ENCODE measurements around the gene INTS7. TPM values are rescaled to one million over a fixed set of nuclear protein-coding genes. Genes with fewer than 3 reads are reported as not detected.

The INTS7 gene
- total and polyA plus RNA-seq, 9 of the 15 experiments (the other 6 are each of a cell fraction or from before 2014, with no cell fraction given), result 27.3 to 68.4 (median 40.4) TPM

DNA sequence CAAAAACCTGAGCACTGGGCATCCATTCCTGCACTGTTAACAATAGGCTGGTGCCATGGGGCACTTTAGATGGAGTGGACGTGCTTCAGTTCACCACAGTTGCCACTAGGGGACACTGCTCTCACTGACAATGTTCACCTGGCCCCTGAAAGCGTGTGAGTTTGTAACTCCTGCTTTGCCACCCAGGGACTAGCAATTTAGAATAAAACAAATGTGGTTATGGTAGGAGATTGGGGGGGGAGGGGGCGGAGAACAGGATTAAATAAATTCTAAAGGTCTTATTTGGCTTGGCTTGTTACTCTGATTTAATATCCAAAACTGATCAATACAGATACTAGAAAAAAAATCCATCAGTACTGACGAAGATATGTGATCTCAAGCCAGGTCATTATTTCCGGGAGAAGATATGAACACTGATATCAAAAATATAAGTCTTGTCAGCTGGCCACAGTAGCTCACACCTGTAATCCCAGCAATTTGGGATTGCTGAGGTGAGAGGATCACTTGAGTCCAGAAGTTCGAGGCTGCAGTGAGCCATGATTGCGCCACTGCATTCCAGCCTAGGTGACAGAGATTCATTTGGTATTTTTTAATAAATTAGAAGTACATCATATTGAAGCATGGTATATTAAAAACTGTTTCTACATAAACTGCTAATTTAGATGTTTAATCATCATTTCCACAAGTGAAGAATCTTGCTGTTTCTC, 23.2 kb downstream of the INTS7 start (continued):
- TF ChIP-seq, protein P1, sequence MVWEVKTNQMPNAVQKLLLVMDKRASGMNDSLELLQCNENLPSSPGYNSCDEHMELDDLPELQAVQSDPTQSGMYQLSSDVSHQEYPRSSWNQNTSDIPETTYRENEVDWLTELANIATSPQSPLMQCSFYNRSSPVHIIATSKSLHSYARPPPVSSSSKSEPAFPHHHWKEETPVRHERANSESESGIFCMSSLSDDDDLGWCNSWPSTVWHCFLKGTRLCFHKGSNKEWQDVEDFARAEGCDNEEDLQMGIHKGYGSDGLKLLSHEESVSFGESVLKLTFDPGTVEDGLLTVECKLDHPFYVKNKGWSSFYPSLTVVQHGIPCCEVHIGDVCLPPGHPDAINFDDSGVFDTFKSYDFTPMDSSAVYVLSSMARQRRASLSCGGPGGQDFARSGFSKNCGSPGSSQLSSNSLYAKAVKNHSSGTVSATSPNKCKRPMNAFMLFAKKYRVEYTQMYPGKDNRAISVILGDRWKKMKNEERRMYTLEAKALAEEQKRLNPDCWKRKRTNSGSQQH (CRISPR knock-in tag; IDR thresholded peaks at IDR 0.05), result no peak
- TF ChIP-seq PTBP1 (IDR thresholded peaks at IDR 0.05; ENCODE audit: low read depth, low read length) (no peak), POLR2AphosphoS5 (IDR thresholded peaks at IDR 0.05; ENCODE audit: control insufficient read depth, insufficient read depth, low read depth, low read length) (peak; percentile 27; the same call in 1 of the 2 replicates), RBBP5 (IDR thresholded peaks at IDR 0.05; ENCODE audit: borderline replicate concordance, insufficient read depth, low read length, poor library complexity, severe bottlenecking) (no peak), YY1 (IDR thresholded peaks at IDR 0.05; ENCODE audit: borderline replicate concordance in 1 of 3, control insufficient read depth in 1 of 3, extremely low read depth in 1 of 3, insufficient read depth in 3 of 3, insufficient read length in 1 of 3, insufficient replicate concordance in 2 of 3, low read depth in 1 of 3, low read length in 2 of 3) (peak in 1 of 3 experiments; percentile 41), SOX6 (IDR thresholded peaks at IDR 0.05) (peak; percentile 36; the same call in 1 of the 2 replicates), KLF13 (tag; IDR thresholded peaks at IDR 0.05; ENCODE audit: borderline replicate concordance, low read depth) (no peak), POU5F1 (IDR thresholded peaks at IDR 0.05; ENCODE audit: borderline replicate concordance, low read depth, low read length, partially characterized antibody) (no peak), ZEB2 (IDR thresholded peaks at IDR 0.05) (no peak), PYGO2 (tag; IDR thresholded peaks at IDR 0.05) (no peak), TARDBP (IDR thresholded peaks at IDR 0.05) (no peak)
- TF ChIP-seq, protein P2, sequence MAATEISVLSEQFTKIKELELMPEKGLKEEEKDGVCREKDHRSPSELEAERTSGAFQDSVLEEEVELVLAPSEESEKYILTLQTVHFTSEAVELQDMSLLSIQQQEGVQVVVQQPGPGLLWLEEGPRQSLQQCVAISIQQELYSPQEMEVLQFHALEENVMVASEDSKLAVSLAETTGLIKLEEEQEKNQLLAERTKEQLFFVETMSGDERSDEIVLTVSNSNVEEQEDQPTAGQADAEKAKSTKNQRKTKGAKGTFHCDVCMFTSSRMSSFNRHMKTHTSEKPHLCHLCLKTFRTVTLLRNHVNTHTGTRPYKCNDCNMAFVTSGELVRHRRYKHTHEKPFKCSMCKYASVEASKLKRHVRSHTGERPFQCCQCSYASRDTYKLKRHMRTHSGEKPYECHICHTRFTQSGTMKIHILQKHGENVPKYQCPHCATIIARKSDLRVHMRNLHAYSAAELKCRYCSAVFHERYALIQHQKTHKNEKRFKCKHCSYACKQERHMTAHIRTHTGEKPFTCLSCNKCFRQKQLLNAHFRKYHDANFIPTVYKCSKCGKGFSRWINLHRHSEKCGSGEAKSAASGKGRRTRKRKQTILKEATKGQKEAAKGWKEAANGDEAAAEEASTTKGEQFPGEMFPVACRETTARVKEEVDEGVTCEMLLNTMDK (IDR thresholded peaks at IDR 0.05; ENCODE audit: borderline replicate concordance, insufficient read depth, low read depth, low read length, poor library complexity, severe bottlenecking), result peak; percentile 43

Data from K562 (cell line).